ENCODE results near the gene HDAC11. TPM values are rescaled to one million over a fixed set of nuclear protein-coding genes. Genes with fewer than 3 reads are reported as not detected.
"Not testable (repeated sequence)": the region's sequence is repeated elsewhere in the genome, so short reads cannot be mapped to it uniquely, and the experiment has no call there.

HDAC11 gene, protein sequence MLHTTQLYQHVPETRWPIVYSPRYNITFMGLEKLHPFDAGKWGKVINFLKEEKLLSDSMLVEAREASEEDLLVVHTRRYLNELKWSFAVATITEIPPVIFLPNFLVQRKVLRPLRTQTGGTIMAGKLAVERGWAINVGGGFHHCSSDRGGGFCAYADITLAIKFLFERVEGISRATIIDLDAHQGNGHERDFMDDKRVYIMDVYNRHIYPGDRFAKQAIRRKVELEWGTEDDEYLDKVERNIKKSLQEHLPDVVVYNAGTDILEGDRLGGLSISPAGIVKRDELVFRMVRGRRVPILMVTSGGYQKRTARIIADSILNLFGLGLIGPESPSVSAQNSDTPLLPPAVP
- total RNA-seq: 8.8 TPM

DNA sequence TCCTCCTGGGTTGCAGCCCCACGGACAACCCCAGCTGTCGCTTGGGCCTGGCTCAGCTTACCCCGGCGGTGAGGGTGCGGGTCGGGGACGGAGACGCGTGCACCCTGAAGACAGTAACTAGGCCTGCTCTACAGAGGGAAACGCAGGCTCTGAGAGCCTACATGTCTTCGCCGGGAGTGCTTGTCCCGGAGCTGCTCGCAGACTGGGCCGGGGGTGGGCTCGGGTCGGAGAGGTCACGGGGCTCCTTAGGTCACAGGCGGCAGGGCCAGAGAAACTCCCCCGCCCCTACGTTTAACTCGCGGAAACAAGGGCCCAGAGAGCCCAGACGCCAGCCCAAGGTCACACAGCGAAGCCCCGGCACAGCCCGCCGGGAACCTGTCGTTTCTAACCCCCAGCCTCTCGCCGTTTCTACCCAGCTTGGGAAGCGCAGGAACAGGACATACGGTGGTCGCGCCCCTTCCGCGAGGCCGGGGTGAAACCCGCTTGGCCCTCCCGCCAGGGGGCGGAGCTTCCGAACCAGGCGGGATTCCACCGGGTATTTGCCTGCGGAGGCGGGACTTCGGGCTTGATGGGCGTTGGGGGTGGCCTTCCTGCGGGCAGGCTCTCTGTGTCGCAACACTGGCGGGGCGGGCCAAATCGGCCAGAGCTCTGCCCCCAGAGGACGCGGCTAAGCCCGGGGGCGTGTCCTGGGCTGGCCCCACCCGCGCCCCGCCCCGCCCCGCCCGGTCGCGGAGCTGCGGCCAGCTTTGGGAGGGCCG, at the start of gene HDAC11:
HDAC11 (plus strand) TSS at position 725 of the 758 bp plus-strand sequence. CDS start 42 bp downstream, outside the sequence.
- peak; percentile 97 for DNase-seq

DNA sequence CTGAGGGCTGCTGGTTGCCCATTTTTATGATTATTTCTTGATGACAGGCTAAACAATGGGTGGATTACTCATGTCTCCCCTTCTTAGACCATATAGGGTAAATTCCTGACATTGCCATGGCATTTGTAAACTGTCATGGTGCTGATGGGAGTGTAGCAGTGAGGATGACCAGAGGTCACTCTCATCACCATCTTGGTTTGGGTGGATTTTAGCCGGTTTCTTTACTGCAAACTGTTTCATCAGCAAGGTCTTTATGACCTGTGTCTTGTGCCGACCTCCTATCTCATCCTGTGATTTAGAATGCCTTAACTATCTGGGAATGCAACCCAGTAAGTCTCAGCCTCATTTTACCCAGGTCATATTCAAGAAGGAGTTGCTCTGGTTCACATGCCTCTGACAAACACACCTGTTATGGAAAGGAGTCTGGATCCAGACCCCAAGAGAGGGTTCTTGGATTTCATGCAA, 49.7 kb upstream of the HDAC11 start:
- not testable (repeated sequence) for DNase-seq

DNA sequence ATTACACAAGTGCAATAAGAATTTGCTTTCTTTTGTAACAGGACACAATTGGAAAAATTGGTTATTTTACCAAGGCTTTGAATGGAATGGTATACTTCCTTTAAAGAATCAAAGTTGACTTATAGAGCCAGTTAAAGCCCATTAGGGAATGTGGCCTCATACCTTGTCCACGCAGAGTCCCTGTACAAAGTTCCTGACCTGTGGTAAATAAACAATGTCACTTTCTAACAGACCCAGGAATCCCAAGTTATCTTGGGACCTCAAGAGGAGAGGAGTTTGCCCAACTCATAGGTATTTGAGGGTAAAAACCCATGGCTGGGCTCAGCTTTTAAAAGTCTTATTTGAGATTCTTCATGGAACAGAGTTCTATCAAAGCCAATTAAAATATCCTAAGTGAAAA, 48.0 kb upstream of the HDAC11 start:
- no peak for DNase-seq

DNA sequence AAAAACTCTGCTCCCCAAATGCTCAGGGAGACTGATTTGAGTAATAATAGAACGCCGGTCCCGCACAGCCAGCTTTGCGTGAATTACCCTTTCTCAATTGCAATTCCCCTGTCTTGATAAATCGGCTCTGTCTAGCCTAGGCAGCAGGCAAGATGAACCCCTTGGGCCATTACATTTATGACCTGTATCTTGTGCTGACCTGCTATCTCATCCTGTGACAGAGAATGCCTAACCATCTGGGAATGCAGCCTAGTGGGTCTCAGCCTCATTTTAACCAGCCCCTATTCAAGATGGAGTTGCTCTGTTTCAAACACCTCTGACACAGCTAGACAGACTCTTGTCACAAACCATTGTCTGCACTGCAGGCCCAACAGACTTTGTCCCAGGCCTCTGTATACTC, 46.2 kb upstream of the HDAC11 start:
- DNase-seq: no peak

DNA sequence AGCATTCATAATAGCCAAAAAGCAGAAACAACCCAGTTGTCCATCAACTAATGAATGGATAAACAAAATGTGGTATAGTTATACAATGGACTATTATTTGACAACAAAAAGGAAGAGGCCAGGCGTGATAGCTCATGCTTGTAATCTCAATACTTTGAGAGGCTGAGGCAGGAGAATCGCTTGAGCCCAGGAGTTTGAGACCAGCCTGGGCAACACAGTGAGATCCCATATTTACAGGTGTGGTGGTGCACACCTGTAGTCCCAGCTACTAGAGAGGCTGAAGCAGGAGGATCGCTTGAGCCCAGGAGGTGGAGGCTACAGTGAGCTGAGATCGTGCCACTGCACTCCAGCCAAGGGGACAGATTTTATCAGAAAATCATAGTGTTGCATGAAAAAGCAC, 43.9 kb upstream of the HDAC11 start:
- not testable (repeated sequence) for DNase-seq

DNA sequence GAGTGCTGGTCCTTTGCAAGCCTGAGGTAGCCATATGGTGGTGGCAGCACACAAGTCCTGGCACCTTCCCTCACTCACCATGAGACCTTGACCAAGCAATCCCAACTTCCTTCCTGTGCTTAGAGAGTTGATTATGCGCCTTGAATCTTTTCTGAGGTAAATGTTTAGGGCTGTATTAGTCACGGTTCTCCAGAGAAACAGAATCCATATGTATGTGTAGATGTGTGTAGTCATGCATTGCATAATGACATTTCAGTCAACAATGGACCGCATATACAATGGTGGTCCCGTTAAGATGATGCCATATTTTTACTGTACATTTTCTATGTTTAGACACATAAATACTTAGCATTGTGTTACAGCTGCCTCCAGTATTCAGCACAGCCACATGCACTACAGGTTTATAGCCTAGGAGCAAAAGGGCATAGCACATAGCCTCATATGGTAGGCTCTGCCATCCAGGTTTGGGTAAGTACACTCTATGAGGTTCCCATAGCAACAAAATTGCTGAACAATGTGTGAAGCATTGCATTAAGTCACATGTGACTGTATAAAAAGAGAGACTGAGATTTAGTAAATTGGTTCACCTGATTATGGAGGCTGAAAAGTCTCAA, 39.8 kb upstream of the HDAC11 start:
- no peak for DNase-seq

DNA sequence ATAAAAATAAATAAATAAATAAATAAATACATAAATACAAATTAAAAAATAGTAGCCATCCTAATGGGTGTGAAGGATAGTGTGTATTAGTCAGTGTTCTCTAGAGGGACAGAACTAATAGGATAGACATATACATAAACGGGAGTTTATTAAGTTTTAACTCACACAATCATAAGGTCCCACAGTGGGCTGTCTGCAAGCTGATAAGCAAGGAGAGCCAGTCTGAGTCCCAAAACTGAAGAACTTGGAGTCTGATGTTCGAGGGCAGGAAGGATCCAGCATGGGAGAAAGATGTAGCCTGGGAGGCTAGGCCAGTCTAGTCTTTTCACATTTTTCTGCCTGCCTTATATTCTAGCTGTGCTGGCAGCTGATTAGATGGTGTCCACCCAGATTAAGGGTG, 37.2 kb upstream of the HDAC11 start:
- not testable (repeated sequence) for DNase-seq

DNA sequence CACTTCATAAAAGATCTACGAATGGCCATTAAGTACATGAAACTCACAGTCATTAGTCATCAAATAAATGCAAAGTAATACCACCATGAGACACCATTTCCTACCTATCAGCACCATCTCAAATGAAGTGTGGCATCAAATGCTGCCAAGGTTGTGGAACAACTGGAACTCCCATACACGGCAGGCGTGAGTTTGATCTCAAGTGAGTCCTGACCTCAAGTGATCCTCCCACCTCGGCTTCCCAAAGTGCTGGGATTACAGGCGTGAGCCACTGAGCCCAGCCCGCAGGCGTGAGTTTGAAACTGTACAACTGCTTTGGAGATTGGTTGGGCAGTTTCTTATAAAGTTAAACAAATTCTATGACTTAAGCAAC, 28.8 kb upstream of the HDAC11 start:
- DNase-seq: no peak

DNA sequence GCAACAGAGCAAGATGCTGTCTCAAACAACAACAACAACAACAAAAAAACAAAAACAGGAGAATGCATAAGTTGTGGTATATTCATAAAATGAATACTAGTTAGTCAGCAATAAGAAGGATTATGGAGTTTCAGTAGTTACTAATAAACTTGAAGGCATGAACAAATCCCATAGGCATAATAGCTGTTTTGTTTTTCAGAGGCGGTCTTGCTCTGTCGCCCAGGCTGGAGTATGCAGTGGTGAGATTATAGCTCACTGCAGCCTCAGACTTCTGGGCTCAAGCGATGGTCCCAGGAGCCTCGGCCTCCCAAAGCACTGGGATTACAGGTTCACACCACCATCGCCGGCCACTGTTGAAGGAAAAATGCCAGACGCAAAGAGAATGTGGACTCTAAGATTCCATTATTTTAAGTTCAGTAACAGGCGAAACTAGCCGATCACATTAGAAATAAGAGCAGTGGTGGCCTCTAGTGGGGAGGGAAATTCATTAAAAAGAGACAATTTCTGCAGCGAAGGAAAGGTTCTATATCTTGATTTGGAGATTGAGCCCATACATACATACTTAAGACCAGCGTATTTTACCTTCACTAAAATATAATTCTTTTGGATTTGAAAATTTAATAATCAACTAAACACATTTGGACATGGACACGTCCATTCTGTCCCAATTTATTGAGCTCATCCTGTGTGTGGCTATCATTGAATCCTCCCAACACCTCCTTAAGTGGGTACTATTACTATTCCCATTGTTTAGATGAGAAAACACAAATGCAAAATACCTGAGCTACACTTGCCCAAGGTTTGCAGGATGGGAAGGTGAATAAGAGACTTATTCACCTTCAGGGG, 27.4 kb upstream of the HDAC11 start:
- peak; percentile 54 for DNase-seq

DNA sequence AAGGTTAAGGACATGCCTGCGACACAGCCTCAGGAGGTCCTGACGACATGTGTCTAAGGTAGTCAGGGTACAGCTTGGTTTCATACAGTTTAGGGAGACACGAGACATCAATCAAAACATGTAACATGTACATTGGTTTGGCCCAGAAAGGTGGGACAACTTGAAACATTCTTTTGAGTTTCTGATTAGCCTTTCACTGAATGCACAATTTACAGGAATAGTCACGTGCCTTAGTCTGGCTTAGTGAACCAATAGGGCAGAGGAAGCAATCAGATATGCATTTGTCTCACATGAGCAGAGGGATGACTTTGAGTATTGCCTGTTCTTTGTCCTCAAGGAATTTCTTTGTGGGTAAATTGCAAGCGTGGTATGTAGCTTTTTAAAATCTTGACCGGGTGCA, 24.5 kb upstream of the HDAC11 start:
- no peak for DNase-seq

DNA sequence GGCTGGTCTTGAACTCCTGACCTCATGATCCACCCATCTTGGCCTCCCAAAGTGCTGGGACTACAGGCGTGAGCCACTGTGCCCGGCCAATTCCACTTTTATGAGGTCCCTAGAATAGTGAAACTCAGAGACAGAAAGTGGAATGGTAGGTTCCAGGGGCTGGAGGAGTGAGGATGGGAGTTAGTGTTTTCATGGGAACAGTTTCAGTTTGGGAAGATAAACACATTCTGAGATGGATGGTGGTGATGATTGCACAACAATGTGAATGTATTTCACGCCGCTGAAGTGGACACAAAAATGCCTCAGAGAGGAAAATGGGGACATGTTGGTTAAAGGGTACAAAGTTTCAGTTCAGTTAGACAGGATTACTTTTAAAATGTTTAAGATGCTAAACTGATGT, 22.5 kb upstream of the HDAC11 start:
- no peak for DNase-seq

DNA sequence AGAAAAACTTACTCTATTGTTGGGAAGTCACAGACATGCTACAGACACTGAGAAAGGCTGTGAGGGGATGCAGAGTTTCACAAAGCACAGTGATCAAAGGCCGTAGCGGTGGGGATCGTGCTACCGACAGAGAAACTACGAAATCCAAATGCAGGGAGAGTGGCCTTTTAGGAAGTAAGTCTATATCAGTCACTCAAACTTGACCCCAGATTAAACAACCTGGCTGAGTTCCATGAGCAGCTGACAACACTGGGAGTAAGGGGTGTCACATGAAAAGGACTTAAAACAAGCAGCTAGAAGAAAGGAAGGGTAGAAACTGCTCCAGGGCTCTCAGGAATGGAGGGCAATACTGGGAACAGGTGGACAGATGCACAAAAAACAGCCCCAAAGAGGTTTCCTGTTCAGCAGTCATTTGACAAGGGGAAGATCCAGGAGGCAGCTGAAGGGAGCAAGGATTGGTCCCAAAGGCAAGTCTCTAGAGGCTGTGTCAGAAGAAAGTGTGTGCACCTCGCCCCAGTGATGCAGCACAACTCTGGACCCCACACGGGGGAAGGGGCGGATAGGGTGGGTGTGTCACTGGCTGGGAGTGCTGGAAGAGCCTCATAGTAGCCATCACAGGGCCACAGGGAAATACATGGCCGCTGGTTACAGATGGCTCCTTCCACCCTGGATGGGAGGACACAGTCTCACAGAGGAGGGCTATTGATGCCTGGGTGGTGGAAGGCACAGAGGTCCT, 20.3 kb upstream of the HDAC11 start:
- DNase-seq: no peak

DNA sequence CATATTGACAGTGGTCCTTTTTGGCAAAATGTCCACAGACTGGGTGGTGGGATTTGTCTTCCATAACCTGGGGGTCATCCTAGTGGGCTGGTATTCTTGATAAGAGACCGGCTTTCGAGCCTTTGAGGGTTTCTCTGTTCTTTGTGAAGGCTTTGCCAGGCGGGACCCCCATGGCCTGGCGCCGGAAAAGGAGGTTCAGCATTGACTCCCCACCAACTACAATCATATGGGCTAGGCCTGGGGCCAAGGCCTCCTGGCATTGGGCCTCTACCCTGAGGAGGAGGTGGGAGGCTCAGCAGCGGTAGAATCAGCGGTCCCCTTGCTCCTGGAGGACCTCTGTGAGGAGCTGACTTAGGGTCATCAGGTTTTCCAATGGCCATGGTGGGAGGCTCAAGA, 19.8 kb upstream of the HDAC11 start:
- no peak for DNase-seq

DNA sequence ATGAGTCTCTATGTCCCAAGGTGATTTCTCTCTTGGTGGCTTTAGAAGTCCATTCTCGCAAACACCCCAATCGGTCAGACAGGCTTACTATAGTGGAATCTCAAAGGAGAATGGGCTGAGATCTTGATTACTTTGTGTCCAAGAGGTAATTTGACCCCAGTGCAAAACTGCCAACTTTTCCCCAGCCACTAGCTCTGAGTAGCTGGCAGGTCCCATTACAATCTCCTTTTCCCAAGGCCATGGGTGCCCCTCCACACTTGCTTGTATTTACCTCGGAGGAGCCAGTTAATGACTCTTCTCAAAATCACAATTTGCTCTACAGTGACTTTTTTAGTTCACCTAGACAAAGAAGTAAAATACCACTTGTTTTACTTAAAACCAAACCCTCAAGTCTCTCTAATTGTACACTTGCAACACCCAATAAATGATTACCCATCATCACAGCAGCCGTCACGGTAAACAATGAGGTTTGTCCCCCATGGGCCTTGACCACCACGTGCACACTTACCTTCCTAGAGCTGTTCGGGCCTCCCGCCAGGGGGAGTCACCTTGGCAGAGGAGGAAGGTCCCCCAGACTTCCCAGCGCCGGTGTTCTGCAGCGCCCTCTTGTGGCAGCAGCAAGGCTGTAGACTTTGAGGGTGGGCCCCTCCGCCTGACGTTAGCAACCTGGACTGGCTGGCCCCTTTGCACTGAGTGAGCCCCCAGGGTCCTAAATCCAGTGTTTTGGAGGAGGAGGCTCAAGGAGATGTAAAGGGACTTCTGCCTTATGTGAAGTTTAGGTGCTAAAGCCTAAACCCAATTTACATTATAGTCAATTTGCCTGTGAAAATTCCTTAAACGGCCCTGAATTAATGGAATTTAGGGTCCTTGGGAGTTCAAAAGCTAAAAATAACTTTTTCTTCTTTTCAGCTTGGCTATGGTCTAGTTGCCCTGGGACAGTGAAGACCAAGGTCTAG, 18.7 kb upstream of the HDAC11 start:
- no peak for DNase-seq

DNA sequence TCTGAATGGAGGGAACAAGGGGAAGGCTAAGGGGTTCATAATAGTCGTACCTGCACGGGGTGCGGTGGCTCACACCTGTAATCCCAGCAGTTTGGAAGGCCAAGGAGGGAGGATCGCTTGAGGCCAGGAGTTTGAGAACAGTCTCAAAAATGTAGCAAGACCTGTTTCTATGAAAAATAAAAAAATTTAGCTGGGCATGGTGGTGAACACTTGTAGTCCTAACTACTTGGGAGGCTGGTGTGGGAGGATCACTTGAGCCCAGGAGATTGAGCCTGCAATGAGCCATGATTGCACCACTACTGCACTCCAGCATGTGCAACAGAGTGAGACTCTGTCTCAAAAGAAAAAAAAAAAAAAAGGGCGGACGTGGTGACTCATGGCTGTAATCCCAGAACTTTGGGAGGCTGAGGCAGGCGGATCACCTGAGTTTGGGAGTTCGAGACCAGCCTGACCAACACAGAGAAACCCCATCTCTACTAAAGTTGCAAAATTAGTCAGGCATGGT, 17.9 kb upstream of the HDAC11 start:
- no peak for DNase-seq

DNA sequence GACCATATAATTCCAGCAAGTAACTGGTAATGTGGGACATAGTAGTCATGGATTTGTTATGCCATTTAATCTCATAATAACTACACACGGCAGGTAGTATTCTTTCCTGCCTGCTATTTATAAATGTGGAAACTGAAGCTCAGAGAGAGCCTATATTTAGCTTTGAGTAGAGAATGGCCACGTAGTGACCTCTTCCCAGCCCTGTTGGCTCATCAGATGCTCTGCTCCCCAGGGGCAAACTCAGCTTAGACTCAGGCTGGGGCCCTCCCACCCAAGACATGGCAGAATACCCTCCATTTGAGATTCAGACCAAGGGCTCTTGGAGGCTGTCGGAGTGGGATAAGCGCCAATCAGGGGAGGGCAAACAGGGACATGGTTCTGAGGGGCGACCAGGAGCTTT, 17.3 kb upstream of the HDAC11 start:
- DNase-seq: no peak

DNA sequence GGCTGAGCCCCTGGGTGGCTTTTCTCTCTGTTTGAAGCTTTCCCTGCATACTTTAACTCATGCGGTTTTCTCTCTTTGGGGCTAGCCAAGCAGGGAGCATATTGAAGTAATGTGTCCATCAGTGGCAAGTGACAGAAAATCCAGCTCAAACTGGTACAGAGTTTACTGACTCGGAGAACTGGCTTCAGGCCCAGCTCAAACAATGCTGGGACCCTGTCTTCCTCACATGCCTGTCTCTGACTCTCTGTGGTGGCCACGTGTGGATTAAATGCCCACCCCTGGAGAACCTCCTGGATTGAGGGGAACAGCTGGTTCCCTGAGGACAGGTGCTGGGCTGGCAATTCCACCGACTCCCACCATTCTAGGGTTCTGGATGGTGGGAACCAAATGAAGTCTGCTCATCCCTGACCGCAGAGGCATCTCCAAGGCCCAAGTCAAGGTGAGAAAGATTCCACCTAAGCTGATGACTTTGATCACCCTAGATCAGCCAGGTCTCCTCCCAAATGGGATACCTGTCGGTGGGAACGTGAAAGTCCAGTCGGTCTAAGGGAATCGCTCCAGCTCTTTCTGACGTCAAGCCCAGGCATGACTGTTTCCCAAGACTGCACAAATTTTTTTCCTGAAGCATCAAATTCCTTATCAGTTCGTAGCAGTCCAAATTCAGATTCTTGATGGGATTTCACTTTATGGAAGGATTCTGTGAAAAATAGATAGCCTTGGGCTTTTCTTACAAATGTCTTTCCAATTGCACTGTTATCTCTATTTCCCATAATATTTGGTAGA, 16.3 kb upstream of the HDAC11 start:
- no peak for DNase-seq

DNA sequence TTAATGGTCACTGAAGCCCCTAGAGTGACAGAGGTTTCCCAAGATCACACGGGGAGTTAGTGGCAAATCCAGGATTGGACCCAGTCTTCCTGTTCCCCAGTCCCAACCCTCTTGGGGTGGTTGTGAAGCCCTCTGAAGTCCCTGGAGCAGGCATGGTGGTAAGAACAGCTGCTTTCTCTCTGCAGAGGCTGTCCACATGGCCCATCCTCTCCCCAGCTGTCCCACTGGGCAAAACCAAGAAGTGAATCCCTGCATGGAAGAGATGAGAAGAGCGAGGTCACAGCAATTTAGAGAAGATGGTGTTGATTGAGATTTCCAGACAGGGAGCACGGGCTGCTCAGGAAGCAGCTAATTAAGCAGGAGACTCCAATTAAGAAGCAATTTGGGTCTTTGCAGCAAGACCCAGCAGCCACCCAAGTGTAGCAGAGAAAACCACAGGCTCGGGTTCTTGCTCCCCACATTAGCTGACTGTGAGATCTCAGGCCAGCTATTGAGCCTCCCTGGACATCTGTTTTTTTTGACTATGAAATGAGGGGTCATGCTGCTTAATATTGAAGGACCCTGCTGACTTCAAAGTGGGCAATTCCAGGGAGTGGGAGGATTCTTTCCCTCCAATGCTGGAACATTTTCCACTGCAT, 14.8 kb upstream of the HDAC11 start:
- no peak for DNase-seq

DNA sequence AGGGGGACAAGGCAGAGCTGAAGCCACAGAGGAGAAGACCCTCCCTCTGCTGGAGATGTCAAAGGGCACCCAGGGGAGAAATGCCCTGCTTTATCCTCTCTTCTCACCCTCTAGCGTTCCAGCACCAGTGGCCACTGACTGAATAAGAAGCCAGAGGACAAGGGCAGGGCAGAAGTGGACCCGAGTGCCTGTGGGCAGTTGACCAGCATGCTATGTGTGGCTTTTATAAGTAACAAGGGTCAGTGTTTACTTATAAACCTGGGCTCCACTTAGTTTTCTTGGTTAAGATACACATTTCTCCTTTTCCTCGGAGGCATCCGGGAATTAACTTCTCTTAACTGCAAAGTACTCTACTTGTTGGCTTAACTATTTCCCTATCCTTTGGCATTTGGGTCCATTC, 13.3 kb upstream of the HDAC11 start:
- no peak for DNase-seq

All from skin of body (tissue), 2 donors.